HepG2 (cell line): ENCODE results near the gene IL6R. TPM values are rescaled to one million over a fixed set of nuclear protein-coding genes. Genes with fewer than 3 reads are reported as not detected.

ENCODE experiments used
- BRD4 ChIP-seq: sonication (generic); formaldehyde crosslinking; IDR thresholded peaks from 2 replicates; pipeline ENCODE4 v1.4.0; 2020; ENCODE audit warnings: missing genetic modification reagents
- CEBPB ChIP-seq: IDR thresholded peaks from 2 replicates; pipeline ENCODE4 v1.6.1; 2011; ENCODE audit warnings: low read depth, low read length, improper control_type of control experiment, borderline replicate concordance
- FOXO4 ChIP-seq: sonication (generic); formaldehyde crosslinking; conservative IDR thresholded peaks from 2 replicates; pipeline ENCODE4 v1.8.1; 2023; ENCODE audit warnings: missing genetic modification reagents
- GMEB1 ChIP-seq: sonication (generic); formaldehyde crosslinking; IDR thresholded peaks from 2 replicates; pipeline ENCODE4 v1.5.1; 2020; ENCODE audit warnings: missing genetic modification reagents, mild to moderate bottlenecking, borderline replicate concordance
- HINFP ChIP-seq: sonication (generic); formaldehyde crosslinking; IDR thresholded peaks from 2 replicates; pipeline ENCODE4 v1.4.0; 2020; ENCODE audit warnings: low read depth, mild to moderate bottlenecking, missing genetic modification reagents
- HNRNPH1 ChIP-seq: fragments of 200-400 bp; formaldehyde crosslinking; optimal IDR thresholded peaks from 2 replicates; pipeline ENCODE3; 2017; ENCODE audit warnings: mild to moderate bottlenecking, low read depth, low read length
- MAZ ChIP-seq, 2 experiments: sonication (generic) in 1 of 2; formaldehyde crosslinking in 1 of 2; IDR thresholded peaks; 2 replicates each; pipeline versions ENCODE4 v1.5.0 to v1.6.1; 2012 to 2020; ENCODE audit warnings: low read depth in 2 of 2, mild to moderate bottlenecking in 2 of 2, borderline replicate concordance in 1 of 2, improper control_type of control experiment in 1 of 2, low read length in 1 of 2, missing genetic modification reagents in 1 of 2, moderate library complexity in 1 of 2
- RFX1 ChIP-seq: fragments of 450-650 bp; IDR thresholded peaks from 2 replicates; pipeline ENCODE4 v1.6.1; 2017
- SALL1 ChIP-seq: sonication (generic); formaldehyde crosslinking; IDR thresholded peaks from 2 replicates; pipeline ENCODE4 v1.8.0; 2022; ENCODE audit warnings: mild to moderate bottlenecking, missing genetic modification reagents
- ZBTB3 ChIP-seq: sonication (generic); formaldehyde crosslinking; IDR thresholded peaks from 2 replicates; pipeline ENCODE4 v1.4.0; 2020; ENCODE audit warnings: low read depth, mild to moderate bottlenecking, moderate library complexity, missing genetic modification reagents, borderline replicate concordance
- ZFX ChIP-seq: sonication (generic); formaldehyde crosslinking; IDR thresholded peaks from 2 replicates; pipeline ENCODE4 v1.4.0; 2020; ENCODE audit warnings: mild to moderate bottlenecking, low read depth, missing genetic modification reagents, moderate library complexity
- ZGPAT ChIP-seq: IDR thresholded peaks from 2 replicates; pipeline ENCODE4 v1.6.1; 2016; ENCODE audit warnings: mild to moderate bottlenecking
- ZNF333 ChIP-seq: sonication (generic); formaldehyde crosslinking; IDR thresholded peaks from 2 replicates; pipeline ENCODE4 v1.4.0; 2020; ENCODE audit warnings: mild to moderate bottlenecking, missing genetic modification reagents, borderline replicate concordance
- ZNF34 ChIP-seq: sonication (generic); formaldehyde crosslinking; IDR thresholded peaks from 2 replicates; pipeline ENCODE4 v1.4.0; 2020; ENCODE audit warnings: mild to moderate bottlenecking, missing genetic modification reagents, borderline replicate concordance
- ZNF512 ChIP-seq: sonication (generic); formaldehyde crosslinking; IDR thresholded peaks from 2 replicates; pipeline ENCODE4 v1.4.0; 2020; ENCODE audit warnings: mild to moderate bottlenecking, missing genetic modification reagents
- ZNF839 ChIP-seq: sonication (generic); formaldehyde crosslinking; IDR thresholded peaks from 2 replicates; pipeline ENCODE4 v1.4.0; 2020; ENCODE audit warnings: missing genetic modification reagents, mild to moderate bottlenecking, borderline replicate concordance
- ZUFSP ChIP-seq: sonication (generic); formaldehyde crosslinking; IDR thresholded peaks from 2 replicates; pipeline ENCODE4 v1.9.0; 2021; ENCODE audit warnings: missing genetic modification reagents, mild to moderate bottlenecking, borderline replicate concordance
- polyA plus RNA-seq, 8 experiments: library from polyadenylated mRNA; depleted of rRNA in 3 of 8; stranded (reverse) in 7 of 8; unstranded in 1 of 8; fragments of >200 nt; fragmentation: Illumina TruSeq in 4 of 8; extraction: Trizol in 4 of 8; gene quantifications; 2 replicates each; pipeline versions ENCODE4 v1.2.1 to v1.2.3, GENCODE V29; 2011 to 2016; ENCODE audit warnings: low read depth in 4 of 8, missing spikeins in 1 of 8, mixed read lengths in 1 of 8; ENCODE audit not compliant: insufficient read depth in 1 of 8
- total RNA-seq, 5 experiments: library from RNA; depleted of rRNA; stranded (reverse); fragments of >200 nt; fragmentation: Illumina TruSeq; extraction: Trizol; gene quantifications; 2 replicates each; pipeline ENCODE4 v1.2.3, GENCODE V29; 2016; ENCODE audit warnings: low read depth in 1 of 5

IL6R gene
- total and polyA plus RNA-seq, 2 of the 13 experiments (the other 11 are each of a cell fraction or from before 2014, with no cell fraction given), result 5.0 to 24.5 TPM

- TF ChIP-seq ZUFSP (CRISPR knock-in tag), result no peak
- no peak for TF ChIP-seq FOXO4
- TF ChIP-seq ZGPAT (CRISPR knock-in tag), result peak; percentile 39; the same call in 1 of the 2 replicates
- TF ChIP-seq HINFP (CRISPR knock-in tag), result no peak
- TF ChIP-seq GMEB1 (CRISPR knock-in tag), result no peak
- TF ChIP-seq ZNF839 (CRISPR knock-in tag), result no peak
- no peak for TF ChIP-seq ZNF512 (CRISPR knock-in tag)
- TF ChIP-seq ZNF333, result no peak
- peak; percentile 46; the same call in 1 of the 2 replicates for TF ChIP-seq SALL1 (CRISPR knock-in tag)
- TF ChIP-seq ZNF34 (CRISPR knock-in tag), result no peak
- peak; percentile 34; the same call in 1 of the 2 replicates for TF ChIP-seq ZFX (CRISPR knock-in tag)
- TF ChIP-seq BRD4 (CRISPR knock-in tag), result no peak
- TF ChIP-seq HNRNPH1, result no peak
- TF ChIP-seq MAZ (IDR thresholded peaks at IDR 0.05; ENCODE audit: borderline replicate concordance, low read depth, low read length), result no peak
- TF ChIP-seq MAZ (CRISPR knock-in tag; IDR thresholded peaks at IDR 0.05; ENCODE audit: low read depth), result no peak
- TF ChIP-seq ZBTB3 (CRISPR knock-in tag), result no peak
- TF ChIP-seq CEBPB, result no peak
- peak; percentile 5; the same call in 1 of the 2 replicates for TF ChIP-seq RFX1
Observed at GRCh38 chr1:154408174-154408777, 3.1 kb downstream of the IL6R start (continued).
